IPS-11a (cell line): ENCODE measurements around the gene RPS6KA2.

ENCODE experiments used
- H3K4me3 ChIP-seq: one replicate; pipeline ENCODE4 v1.5.1; 2013; ENCODE audit warnings: low read depth, low read length, control low read depth

RPS6KA2 gene

DNA sequence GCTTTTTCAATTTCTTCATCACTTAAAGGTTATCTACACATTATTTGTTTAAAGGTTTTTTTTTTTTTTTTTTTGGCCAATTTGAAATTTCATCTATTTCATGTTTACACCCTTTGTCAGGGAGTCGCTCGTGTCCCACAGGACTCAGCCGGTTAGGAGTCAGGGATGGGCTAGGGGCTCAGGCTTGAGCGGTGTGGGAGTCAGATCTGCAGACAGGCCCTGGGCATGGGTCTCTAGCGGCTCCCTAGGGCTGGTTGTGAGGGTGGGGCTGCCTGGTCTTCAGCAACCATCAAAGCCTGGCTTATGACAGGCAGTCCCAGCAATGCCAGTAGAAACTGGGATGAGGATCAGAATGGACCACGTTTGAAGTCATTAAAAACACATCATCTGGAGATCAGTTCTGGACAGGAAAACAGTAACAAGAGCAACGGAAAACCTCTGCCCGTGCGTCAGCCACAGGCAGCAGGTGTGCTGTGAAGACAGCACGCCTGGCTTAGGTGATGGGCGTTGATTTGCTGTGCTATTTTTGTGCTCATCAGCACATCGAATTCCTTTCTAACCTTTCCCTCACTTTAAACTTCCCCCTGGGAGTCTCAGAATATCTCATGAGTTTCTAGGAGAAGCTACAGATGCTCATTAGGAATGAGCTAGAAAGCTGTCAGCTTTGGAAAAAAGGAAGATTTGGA, 153.0 kb downstream of the RPS6KA2 start:
- H3K4me3 ChIP-seq = no peak overlapping the region

- no peak overlapping the region for H3K4me3 ChIP-seq
Observed at GRCh38 chr6:166472636-166473035, 154.4 kb downstream of the RPS6KA2 start.

GRCh38 chr6:166471797-166472260, 155.2 kb downstream of the RPS6KA2 start:
- no peak overlapping the region for H3K4me3 ChIP-seq

GRCh38 chr6:166470863-166471410, 156.1 kb downstream of the RPS6KA2 start:
- no peak overlapping the region for H3K4me3 ChIP-seq

GRCh38 chr6:166470029-166470862, 156.8 kb downstream of the RPS6KA2 start:
- no peak overlapping the region for H3K4me3 ChIP-seq

- no peak overlapping the region for H3K4me3 ChIP-seq
Observed at GRCh38 chr6:166469426-166469961, 157.6 kb downstream of the RPS6KA2 start.

DNA sequence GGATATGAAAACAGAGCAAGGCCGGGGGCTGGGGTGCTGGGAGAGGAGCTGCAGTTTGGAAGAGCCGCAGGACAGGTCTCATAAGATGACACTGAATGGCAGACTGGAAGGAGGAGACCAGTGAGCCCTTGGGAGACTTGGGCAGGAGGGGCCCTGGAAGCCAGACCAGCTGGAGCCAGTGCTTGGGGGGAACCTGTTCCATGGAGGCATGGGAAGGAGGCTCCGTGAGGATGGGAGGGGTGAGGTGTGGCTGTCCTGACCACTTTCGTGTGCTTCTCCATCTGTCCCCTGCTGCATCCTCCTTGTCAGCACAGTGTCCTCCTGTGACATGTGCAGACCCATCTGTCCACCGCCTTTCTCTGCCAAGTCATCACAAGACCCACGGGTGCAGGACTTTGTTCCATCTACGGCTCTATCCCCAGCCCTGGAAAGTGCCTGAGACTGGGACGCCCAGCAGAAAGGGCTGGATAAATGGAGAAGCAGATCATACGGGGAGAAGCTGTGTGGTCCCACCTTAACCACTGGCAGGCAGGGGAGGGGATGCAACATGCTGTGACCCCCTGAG, 159.5 kb downstream of the RPS6KA2 start:
- H3K4me3 ChIP-seq = no peak overlapping the region

DNA sequence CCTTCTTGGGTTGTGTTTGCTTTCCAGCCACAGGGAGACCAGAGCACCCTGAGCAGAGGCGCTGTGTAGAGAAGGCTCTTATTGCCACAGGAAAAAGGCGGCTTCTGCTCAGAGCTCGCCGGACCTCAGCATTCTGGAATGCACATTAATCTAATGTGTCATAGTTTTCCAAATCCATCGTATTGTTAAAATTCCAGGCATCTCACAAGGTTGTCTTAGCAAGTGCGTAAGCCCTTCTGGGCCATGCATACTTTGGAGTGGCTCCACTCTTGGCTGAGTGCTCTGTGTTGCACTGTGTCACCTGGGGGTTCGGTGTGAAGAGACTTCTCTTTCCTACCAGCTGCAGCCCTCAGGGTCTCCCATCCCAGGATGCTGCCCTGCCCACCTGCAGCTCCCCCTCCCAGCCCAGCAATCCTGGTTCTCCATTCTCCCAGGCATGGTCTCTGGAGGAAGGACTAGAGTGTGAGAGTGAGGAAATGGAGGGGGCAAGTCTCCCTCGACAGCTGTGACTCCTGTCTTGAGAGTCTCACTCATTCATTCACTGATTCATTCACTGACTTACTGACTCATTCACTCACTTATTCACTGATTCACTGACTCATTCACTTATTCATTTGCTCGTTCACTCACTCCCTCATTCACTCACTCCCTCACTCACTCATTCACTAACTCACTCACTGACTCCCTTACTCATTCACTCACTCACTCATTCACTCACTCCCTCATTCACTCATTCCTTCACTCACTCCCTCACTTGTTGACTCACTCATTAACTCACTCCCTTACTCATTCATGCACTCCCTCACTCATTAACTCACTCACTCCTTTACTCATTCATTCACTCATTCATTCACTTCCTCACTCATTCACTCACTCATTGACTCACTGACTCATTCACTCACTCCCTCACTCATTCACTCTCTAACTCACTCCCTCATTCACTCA, 160.6 kb downstream of the RPS6KA2 start:
- no peak overlapping the region for H3K4me3 ChIP-seq

DNA sequence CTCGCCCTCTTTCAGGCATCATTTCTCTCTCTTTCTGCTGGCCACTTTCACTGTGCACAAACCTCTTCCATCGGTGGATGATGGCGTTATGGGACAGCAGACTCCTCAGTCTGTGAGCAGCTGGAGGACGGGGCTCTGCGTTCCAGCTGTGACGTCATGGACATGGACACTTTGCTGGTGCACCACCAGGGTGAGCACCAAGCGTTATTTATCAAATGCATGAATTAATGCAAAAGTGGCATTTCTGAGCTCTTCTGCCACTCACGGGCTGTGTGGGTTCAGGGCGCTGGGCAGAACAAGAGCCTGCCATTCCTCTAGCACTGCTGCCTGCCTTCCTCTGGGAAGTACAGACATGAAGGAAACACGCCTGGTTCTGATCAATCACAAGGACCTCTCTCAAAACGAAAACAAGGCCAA, 161.4 kb downstream of the RPS6KA2 start:
- H3K4me3 ChIP-seq = no peak overlapping the region

- no peak overlapping the region for H3K4me3 ChIP-seq
Observed at GRCh38 chr6:166465003-166465399, 162.1 kb downstream of the RPS6KA2 start.

- no peak overlapping the region for H3K4me3 ChIP-seq
Observed at GRCh38 chr6:166464068-166465002, 162.7 kb downstream of the RPS6KA2 start.

- H3K4me3 ChIP-seq = no peak overlapping the region
Observed at GRCh38 chr6:166463359-166464067, 163.5 kb downstream of the RPS6KA2 start.

DNA sequence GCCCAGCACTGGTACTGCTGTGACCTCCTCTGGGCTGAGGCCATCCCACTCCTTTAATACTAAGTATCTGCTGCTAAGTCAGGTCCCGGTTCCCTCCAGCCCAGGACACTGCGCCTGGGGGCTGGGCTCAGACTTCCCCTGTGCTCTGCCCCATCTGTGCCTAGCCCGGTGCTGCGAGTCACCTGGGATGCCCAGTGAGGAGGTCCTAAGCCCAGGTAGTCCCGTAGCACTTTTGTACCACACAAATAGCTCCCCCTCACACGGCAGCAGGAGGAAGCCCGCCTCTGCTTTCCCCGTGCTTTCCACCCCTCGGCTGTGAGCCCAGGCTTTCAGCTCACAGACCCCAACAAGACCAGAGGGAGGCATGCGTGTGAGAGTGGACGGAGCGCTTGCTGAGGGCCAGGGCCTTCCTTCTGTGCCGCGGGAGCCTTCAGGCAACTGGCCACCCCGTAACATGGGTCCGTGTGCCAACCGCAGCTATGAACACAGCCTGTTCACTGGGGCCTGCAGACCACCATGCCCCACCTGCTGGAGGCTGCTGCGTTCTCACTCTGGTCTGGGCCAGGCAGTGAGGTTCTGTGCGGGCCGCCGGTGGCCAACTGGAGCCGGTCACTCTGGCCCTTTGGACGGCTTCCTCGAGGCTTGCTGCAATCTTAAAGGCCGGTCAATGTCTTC, 164.5 kb downstream of the RPS6KA2 start:
- H3K4me3 ChIP-seq = no peak overlapping the region

GRCh38 chr6:166461821-166462460, 165.1 kb downstream of the RPS6KA2 start:
- H3K4me3 ChIP-seq = no peak overlapping the region

- H3K4me3 ChIP-seq = no peak overlapping the region
Observed at GRCh38 chr6:166460473-166461437, 166.3 kb downstream of the RPS6KA2 start.

DNA sequence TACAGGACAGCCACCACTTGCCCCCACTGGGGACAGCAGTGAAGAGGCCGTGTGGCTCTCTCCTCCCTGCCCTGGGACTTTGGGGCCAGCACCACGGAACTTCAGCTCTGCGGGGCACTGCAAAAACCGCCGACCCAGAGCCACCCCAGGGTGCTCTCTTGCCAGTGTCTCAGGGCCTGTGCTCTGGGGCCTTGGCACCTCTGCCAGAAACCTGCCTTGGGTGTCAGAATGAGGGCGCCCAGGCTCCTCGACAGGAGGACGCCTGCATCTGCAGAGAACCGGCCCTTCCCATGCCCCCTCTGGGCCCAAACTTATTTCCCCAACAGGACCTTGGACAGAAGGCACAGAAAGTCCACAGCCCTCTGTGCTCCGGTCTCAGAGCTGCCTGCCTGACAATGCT, 167.1 kb downstream of the RPS6KA2 start:
- no peak overlapping the region for H3K4me3 ChIP-seq
